Ascending aorta (tissue), 2 donors: ENCODE data around the gene BPHL. TPM values are rescaled to one million over a fixed set of nuclear protein-coding genes. Genes with fewer than 3 reads are reported as not detected.

Experiments
- DNase-seq, 2 donors: peaks; one replicate each; pipeline ENCODE4 v3.0.0-alpha.2; 2019; ENCODE audit warnings: low spot score in 2 of 2
- H3K27ac ChIP-seq, 2 donors: fragments of 200-600 bp; sonication (generic); one replicate each; pipeline ENCODE4 v1.5.1; 2016 to 2017; ENCODE audit warnings: mild to moderate bottlenecking in 1 of 2
- H3K27me3 ChIP-seq: fragments of 200-600 bp; sonication (generic); one replicate; pipeline ENCODE4 v1.5.1; 2017
- H3K36me3 ChIP-seq, 2 donors: fragments of 200-600 bp; sonication (generic); one replicate each; pipeline ENCODE4 v1.5.1; 2016
- H3K4me1 ChIP-seq, 2 donors: fragments of 200-600 bp; sonication (generic); one replicate each; pipeline ENCODE4 v1.5.1; 2016 to 2017; ENCODE audit warnings: mild to moderate bottlenecking in 1 of 2
- H3K4me3 ChIP-seq, 2 donors: fragments of 200-600 bp; sonication (generic); one replicate each; pipeline ENCODE4 v1.5.1; 2016 to 2017; ENCODE audit warnings: mild to moderate bottlenecking in 1 of 2
- H3K9me3 ChIP-seq, 2 donors: fragments of 200-600 bp; sonication (generic); one replicate each; pipeline ENCODE4 v1.5.1; 2016
- intact Hi-C: fragments of 100-400 bp; cut with DNase I; formaldehyde crosslinking; loops from one replicate; pipeline ENCODE4 v1.15.1; 2023
- total RNA-seq: library from RNA; depleted of rRNA; stranded (reverse); fragments of >200 nt; gene quantifications from one replicate; pipeline ENCODE4 v1.1.0, GENCODE V29; 2016
- TF ChIP-seq, protein P1 (sequence below), 3 experiments: fragments of 200-600 bp in 2 of 3; fragments of 450-650 bp in 1 of 3; sonication (generic) in 2 of 3; IDR thresholded peaks; one replicate each; pipeline ENCODE4 v1.5.1; 2016 to 2019; ENCODE audit warnings: antibody characterized with exemption in 3 of 3, mild to moderate bottlenecking in 1 of 3, moderate library complexity in 1 of 3

Gene BPHL
- total RNA-seq, 1 donor from 2014 or later, result 7.7 TPM

DNA sequence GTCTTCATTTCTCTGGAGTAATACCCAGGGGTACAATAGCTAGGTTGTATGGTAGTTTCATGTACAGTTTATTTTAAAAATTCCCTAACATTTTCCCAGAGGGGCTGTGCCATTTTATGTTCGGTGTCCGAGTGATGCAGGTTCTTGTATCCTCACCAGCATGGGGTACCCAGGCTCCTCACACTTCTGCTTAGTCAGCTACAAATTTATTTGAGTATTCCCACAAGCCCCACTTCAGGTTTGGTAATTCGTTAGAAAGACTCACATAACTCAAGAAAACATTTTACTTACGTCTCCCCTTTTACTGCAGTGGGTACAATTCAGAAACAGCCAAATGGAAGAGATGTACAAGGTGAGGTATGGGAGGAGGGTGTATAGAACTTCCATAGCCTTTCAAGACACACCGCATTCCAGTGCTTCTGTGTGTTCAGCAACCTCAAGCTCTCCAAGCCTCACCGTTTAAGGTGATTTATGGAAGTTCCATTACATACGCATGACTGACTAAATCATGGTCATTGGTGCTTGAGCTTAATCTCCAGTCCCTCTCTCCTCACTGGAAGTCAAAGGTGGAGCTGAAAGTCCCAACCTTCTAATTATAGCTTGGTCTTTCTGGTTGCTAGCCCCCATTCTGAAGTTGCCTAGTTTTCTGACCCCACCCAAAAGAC is 32.1 kb upstream of the BPHL start:
- H3K9me3 ChIP-seq, result no peaks in the 10 kb centered on the region
- intact Hi-C loops, result no loop called here
- no peaks in the 10 kb centered on the region for H3K27me3 ChIP-seq
- peaks cover 63 to 77% of the 10 kb centered on the region in 2 donors for H3K36me3 ChIP-seq
- DNase-seq, result no peak
- no peak overlapping the region for H3K27ac ChIP-seq
- TF ChIP-seq, protein P1, sequence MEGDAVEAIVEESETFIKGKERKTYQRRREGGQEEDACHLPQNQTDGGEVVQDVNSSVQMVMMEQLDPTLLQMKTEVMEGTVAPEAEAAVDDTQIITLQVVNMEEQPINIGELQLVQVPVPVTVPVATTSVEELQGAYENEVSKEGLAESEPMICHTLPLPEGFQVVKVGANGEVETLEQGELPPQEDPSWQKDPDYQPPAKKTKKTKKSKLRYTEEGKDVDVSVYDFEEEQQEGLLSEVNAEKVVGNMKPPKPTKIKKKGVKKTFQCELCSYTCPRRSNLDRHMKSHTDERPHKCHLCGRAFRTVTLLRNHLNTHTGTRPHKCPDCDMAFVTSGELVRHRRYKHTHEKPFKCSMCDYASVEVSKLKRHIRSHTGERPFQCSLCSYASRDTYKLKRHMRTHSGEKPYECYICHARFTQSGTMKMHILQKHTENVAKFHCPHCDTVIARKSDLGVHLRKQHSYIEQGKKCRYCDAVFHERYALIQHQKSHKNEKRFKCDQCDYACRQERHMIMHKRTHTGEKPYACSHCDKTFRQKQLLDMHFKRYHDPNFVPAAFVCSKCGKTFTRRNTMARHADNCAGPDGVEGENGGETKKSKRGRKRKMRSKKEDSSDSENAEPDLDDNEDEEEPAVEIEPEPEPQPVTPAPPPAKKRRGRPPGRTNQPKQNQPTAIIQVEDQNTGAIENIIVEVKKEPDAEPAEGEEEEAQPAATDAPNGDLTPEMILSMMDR (IDR thresholded peaks at IDR 0.05), result no peak
- H3K4me3 ChIP-seq, result no peak overlapping the region
- H3K4me1 ChIP-seq, result no peaks in the 10 kb centered on the region

DNA sequence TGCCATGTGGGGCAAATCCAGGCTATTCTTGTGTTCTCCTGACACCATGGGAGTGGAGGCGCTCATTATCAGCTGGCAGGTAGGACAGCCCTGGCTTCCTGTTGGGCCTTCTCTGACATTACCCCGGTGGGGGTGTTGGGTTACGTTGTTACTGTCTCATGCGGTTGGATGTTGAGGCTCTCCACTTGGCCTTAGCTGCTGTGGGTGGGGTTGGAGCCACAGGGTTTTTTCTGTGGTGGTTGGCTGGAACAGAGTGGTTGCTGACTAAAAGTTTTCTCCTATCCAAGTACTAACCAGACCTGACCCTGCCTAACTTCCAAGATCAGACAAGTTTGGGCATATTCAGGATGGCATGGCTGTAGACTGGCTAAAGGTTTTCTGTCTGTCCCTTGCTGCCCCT is 30.1 kb upstream of the BPHL start:
- Histone ChIP-seq H3K4me3 (no peak overlapping the region), H3K27me3 (no peaks in the 10 kb centered on the region), H3K27ac (peak overlapping the region in 1 of 2 donors; percentile 23), H3K36me3 (peaks cover 46 to 58% of the 10 kb centered on the region in 2 donors), H3K4me1 (no peaks in the 10 kb centered on the region), H3K9me3 (no peaks in the 10 kb centered on the region)
- TF ChIP-seq, protein P1 (IDR thresholded peaks at IDR 0.05), result no peak
- intact Hi-C loops, result no loop called here
- no peak for DNase-seq

GRCh38 chr6:3088968-3089367 is 29.5 kb upstream of the BPHL start:
- DNase-seq, result no peak
- intact Hi-C loops, result no loop called here

DNA sequence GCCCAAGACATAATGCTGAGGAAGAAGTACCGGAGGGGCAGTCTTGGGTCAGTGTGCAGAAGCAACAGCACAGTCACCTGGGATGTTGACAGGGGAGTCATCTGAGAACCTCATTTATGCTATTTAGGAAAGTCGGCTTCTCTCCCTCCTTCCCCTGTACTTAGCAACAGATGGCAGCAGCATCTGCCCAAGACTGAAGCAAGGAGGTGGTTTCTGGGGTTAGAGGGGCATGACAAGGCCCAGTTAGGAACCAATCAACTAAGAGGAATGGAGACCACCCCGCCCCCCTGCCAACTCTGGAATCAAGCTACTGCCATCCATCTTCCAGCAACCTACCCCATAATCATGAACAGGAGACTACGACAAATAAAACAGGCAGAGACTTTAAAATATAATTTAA is 28.5 kb upstream of the BPHL start:
- no peaks in the 10 kb centered on the region for H3K9me3 ChIP-seq
- no peak overlapping the region for H3K4me3 ChIP-seq
- TF ChIP-seq, protein P1 (IDR thresholded peaks at IDR 0.05), result no peak
- no peaks in the 10 kb centered on the region for H3K4me1 ChIP-seq
- H3K27ac ChIP-seq, result no peak overlapping the region
- H3K27me3 ChIP-seq, result no peaks in the 10 kb centered on the region
- H3K36me3 ChIP-seq, result peaks cover 42 to 52% of the 10 kb centered on the region in 2 donors
- intact Hi-C loops, result no loop called here
- no peak for DNase-seq

More at GRCh38 chr6:3088968-3089367, 29.5 kb upstream of the BPHL start:
- Histone ChIP-seq H3K27ac (peak overlapping the region in 1 of 2 donors; percentile 23), H3K27me3 (no peaks in the 10 kb centered on the region), H3K4me3 (no peak overlapping the region), H3K4me1 (no peaks in the 10 kb centered on the region), H3K9me3 (no peaks in the 10 kb centered on the region), H3K36me3 (peaks cover 43 to 54% of the 10 kb centered on the region in 2 donors)
- TF ChIP-seq, protein P1 (IDR thresholded peaks at IDR 0.05), result no peak

- H3K27ac ChIP-seq, result no peak overlapping the region
- TF ChIP-seq, protein P1 (IDR thresholded peaks at IDR 0.05), result no peak
- H3K36me3 ChIP-seq, result peaks cover 35 to 41% of the 10 kb centered on the region in 2 donors
- no peaks in the 10 kb centered on the region for H3K9me3 ChIP-seq
- no peak overlapping the region for H3K4me3 ChIP-seq
- DNase-seq, result no peak
- no peaks in the 10 kb centered on the region for H3K4me1 ChIP-seq
- no peaks in the 10 kb centered on the region for H3K27me3 ChIP-seq
- intact Hi-C loops, result no loop called here
These were observed 23.7 kb upstream of the BPHL start for GRCh38 chr6:3094815-3095214.
